OCI-LY1 (cell line): ENCODE measurements around the gene ADAMTS17.

Experiments used
- CTCF ChIP-seq: fragments of 200-600 bp; sonication (generic), shearing (Covaris generic); IDR thresholded peaks from 2 replicates; pipeline ENCODE4 v1.5.1; 2017; ENCODE audit warnings: mild to moderate bottlenecking, antibody characterized with exemption, low read length, moderate library complexity, mixed read lengths
- EZH2 ChIP-seq: fragments of 200-600 bp; sonication (generic), shearing (Covaris generic); IDR thresholded peaks from 2 replicates; pipeline ENCODE4 v1.8.0; 2017; ENCODE audit warnings: borderline replicate concordance, mixed run types, mild to moderate bottlenecking, antibody characterized with exemption, low read length, moderate library complexity, mixed read lengths

- TF ChIP-seq CTCF (no peak), EZH2 (no peak)
These were observed 303.9 kb downstream of the ADAMTS17 start for GRCh38 chr15:100037901-100038300.
